Kidney epithelial cell (primary cell): ENCODE measurements around the gene CREG1. TPM values are rescaled to one million over a fixed set of nuclear protein-coding genes. Genes with fewer than 3 reads are reported as not detected.

Experiments used
- DNase-seq: peaks from one replicate; pipeline ENCODE4 v3.0.0-alpha.2; 2010; ENCODE audit warnings: low read depth
- H3K27me3 ChIP-seq: 2 replicates; pipeline ENCODE4 v1.6.0; 2011; ENCODE audit warnings: low read length; ENCODE audit not compliant: control insufficient read depth, insufficient read depth
- H3K36me3 ChIP-seq: 2 replicates; pipeline ENCODE4 v1.5.1; 2011; ENCODE audit warnings: low read length; ENCODE audit not compliant: control insufficient read depth, insufficient read depth
- H3K4me3 ChIP-seq: 2 replicates; pipeline ENCODE4 v1.5.1; 2011; ENCODE audit warnings: low read depth, mild to moderate bottlenecking, control low read depth, low read length
- CTCF ChIP-seq: IDR thresholded peaks from 2 replicates; pipeline ENCODE4 v1.5.1; 2011; ENCODE audit warnings: mild to moderate bottlenecking, moderate library complexity, low read length, control low read depth, inconsistent platforms; ENCODE audit not compliant: insufficient read depth, poor library complexity, severe bottlenecking
- total RNA-seq: library from RNA; depleted of rRNA; stranded (reverse); fragments of >200 nt; gene quantifications from 2 replicates; pipeline ENCODE4 v1.2.3, GENCODE V29; 2015

CREG1 gene
- total RNA-seq, 1 donor from 2014 or later = 57.3 TPM

GRCh38 chr1:167499664-167500101 lies 53.9 kb downstream of the CREG1 start:
- Histone ChIP-seq H3K4me3 (no peak overlapping the region), H3K36me3 (no peaks in the 10 kb centered on the region), H3K27me3 (peaks cover 26% of the 10 kb centered on the region)
- TF ChIP-seq CTCF = no peak
- DNase-seq = no peak

GRCh38 chr1:167499106-167499505 lies 54.5 kb downstream of the CREG1 start:
- no peak overlapping the region for H3K4me3 ChIP-seq
- no peak for DNase-seq
- no peak for TF ChIP-seq CTCF
- H3K27me3 ChIP-seq = peaks cover 27% of the 10 kb centered on the region
- no peaks in the 10 kb centered on the region for H3K36me3 ChIP-seq

GRCh38 chr1:167496797-167497619 lies 56.6 kb downstream of the CREG1 start:
- Histone ChIP-seq H3K4me3 (no peak overlapping the region), H3K36me3 (no peaks in the 10 kb centered on the region), H3K27me3 (peaks cover 13% of the 10 kb centered on the region)
- no peak for TF ChIP-seq CTCF
- DNase-seq = no peak

GRCh38 chr1:167493372-167493771 lies 60.2 kb downstream of the CREG1 start:
- Histone ChIP-seq H3K27me3 (peaks cover 8% of the 10 kb centered on the region), H3K36me3 (no peaks in the 10 kb centered on the region), H3K4me3 (no peak overlapping the region)
- no peak for DNase-seq
- no peak for TF ChIP-seq CTCF

- no peak for TF ChIP-seq CTCF
- Histone ChIP-seq H3K4me3 (no peak overlapping the region), H3K36me3 (no peaks in the 10 kb centered on the region), H3K27me3 (peaks cover 4% of the 10 kb centered on the region)
- DNase-seq = no peak
Measured at GRCh38 chr1:167492481-167492910, 61.1 kb downstream of the CREG1 start.
